WTC11 (cell line): ENCODE measurements around the gene COL1A1. TPM values are rescaled to one million over a fixed set of nuclear protein-coding genes. Genes with fewer than 3 reads are reported as not detected.

Experiments
- ATAC-seq: fragments of 200-7000 bp; cut with Tn5 transposase; 2 replicates; pipeline ENCODE4 v1.10.0; 2021; ENCODE audit warnings: mild to moderate bottlenecking, moderate library complexity
- CTCF ChIA-PET: fragments of 300-600 bp; sonication (Branson Sonifier 250); formaldehyde crosslinking; loops from one replicate; lab custom pipeline; 2021; ENCODE audit warnings: antibody characterized with exemption; lab: Charles Lee
- POLR2A ChIA-PET: fragments of 350-600 bp; sonication (Branson Sonifier 250); formaldehyde crosslinking; loops from one replicate; lab custom pipeline; 2021; ENCODE audit warnings: antibody characterized with exemption; lab: Charles Lee
- DNase-seq: peaks from one replicate; pipeline ENCODE4 v3.0.0; 2021; ENCODE audit warnings: low spot score
- H3K27ac Mint-ChIP-seq: 2 replicates; pipeline ENCODE4 v1.8.0; 2021; ENCODE audit warnings: mixed read lengths
- H3K27me3 Mint-ChIP-seq: 2 replicates; pipeline ENCODE4 v1.8.0; 2021; ENCODE audit warnings: low read depth, mild to moderate bottlenecking, moderate library complexity, mixed read lengths
- H3K36me3 Mint-ChIP-seq: 2 replicates; pipeline ENCODE4 v1.8.0; 2021; ENCODE audit warnings: mixed read lengths
- H3K4me1 Mint-ChIP-seq: 2 replicates; pipeline ENCODE4 v1.8.0; 2022; ENCODE audit warnings: mixed read lengths
- H3K4me3 Mint-ChIP-seq: 2 replicates; pipeline ENCODE4 v1.8.0; 2021; ENCODE audit warnings: mild to moderate bottlenecking, moderate library complexity, mixed read lengths
- H3K9me3 Mint-ChIP-seq: 2 replicates; pipeline ENCODE4 v1.8.0; 2021; ENCODE audit warnings: mixed read lengths
- ATF2 ChIP-seq: sonication (generic); formaldehyde crosslinking; IDR thresholded peaks from 2 replicates; pipeline ENCODE4 v1.8.1; 2022; ENCODE audit warnings: low read depth, missing genetic modification reagents, borderline replicate concordance
- CBFB ChIP-seq: sonication (generic); formaldehyde crosslinking; IDR thresholded peaks from 2 replicates; pipeline ENCODE4 v1.8.1; 2022; ENCODE audit warnings: mild to moderate bottlenecking, low read depth, missing genetic modification reagents
- CREB1 ChIP-seq: sonication (generic); formaldehyde crosslinking; IDR thresholded peaks from 2 replicates; pipeline ENCODE4 v1.8.0; 2023; ENCODE audit warnings: mild to moderate bottlenecking, missing genetic modification reagents
- CREM ChIP-seq: sonication (generic); formaldehyde crosslinking; IDR thresholded peaks from 2 replicates; pipeline ENCODE4 v1.8.1; 2022; ENCODE audit warnings: mild to moderate bottlenecking, missing genetic modification reagents, moderate library complexity
- HMGA2 ChIP-seq: fragments of 250-450 bp; sonication (Bioruptor Pico); IDR thresholded peaks from 2 replicates; pipeline ENCODE4 v1.4.0; 2021; ENCODE audit warnings: mild to moderate bottlenecking, moderate library complexity
- IRF1 ChIP-seq: sonication (generic); formaldehyde crosslinking; IDR thresholded peaks from 2 replicates; pipeline ENCODE4 v1.8.0; 2023; ENCODE audit warnings: missing genetic modification reagents
- NFYB ChIP-seq: sonication (generic); formaldehyde crosslinking; conservative IDR thresholded peaks from 2 replicates; pipeline ENCODE4 v1.8.0; 2022; ENCODE audit warnings: low read depth, missing genetic modification reagents
- RORB ChIP-seq: fragments of 250-450 bp; sonication (Bioruptor Pico); IDR thresholded peaks from 2 replicates; pipeline ENCODE4 v1.9.0; 2021; ENCODE audit warnings: mild to moderate bottlenecking
- SMAD3 ChIP-seq: sonication (generic); formaldehyde crosslinking; IDR thresholded peaks from 2 replicates; pipeline ENCODE4 v1.8.0; 2022; ENCODE audit warnings: missing genetic modification reagents, mild to moderate bottlenecking, borderline replicate concordance
- SP1 ChIP-seq: sonication (generic); formaldehyde crosslinking; conservative IDR thresholded peaks from 2 replicates; pipeline ENCODE4 v1.8.1; 2022; ENCODE audit warnings: missing genetic modification reagents
- TCF7 ChIP-seq: sonication (generic); formaldehyde crosslinking; IDR thresholded peaks from 2 replicates; pipeline ENCODE4 v1.8.0; 2022; ENCODE audit warnings: mild to moderate bottlenecking, low read depth, missing genetic modification reagents, moderate library complexity
- TEAD1 ChIP-seq: sonication (generic); formaldehyde crosslinking; IDR thresholded peaks from 2 replicates; pipeline ENCODE4 v1.8.0; 2022; ENCODE audit warnings: mild to moderate bottlenecking, missing genetic modification reagents
- TEAD4 ChIP-seq: sonication (generic); formaldehyde crosslinking; IDR thresholded peaks from 2 replicates; pipeline ENCODE4 v1.8.0; 2022; ENCODE audit warnings: mild to moderate bottlenecking, missing genetic modification reagents
- ZBTB21 ChIP-seq: sonication (generic); formaldehyde crosslinking; IDR thresholded peaks from 2 replicates; pipeline ENCODE4 v1.8.1; 2023; ENCODE audit warnings: mild to moderate bottlenecking, missing genetic modification reagents, borderline replicate concordance
- ZNF121 ChIP-seq: sonication (generic); formaldehyde crosslinking; IDR thresholded peaks from 2 replicates; pipeline ENCODE4 v1.8.0; 2023; ENCODE audit warnings: missing genetic modification reagents
- ZNF317 ChIP-seq: sonication (generic); formaldehyde crosslinking; IDR thresholded peaks from 2 replicates; pipeline ENCODE4 v1.8.1; 2023; ENCODE audit warnings: low read depth, mild to moderate bottlenecking, moderate library complexity, missing genetic modification reagents, borderline replicate concordance
- ZNF532 ChIP-seq: fragments of 250-450 bp; sonication (Bioruptor Pico); IDR thresholded peaks from 2 replicates; pipeline ENCODE4 v1.9.0; 2021; ENCODE audit warnings: mild to moderate bottlenecking, borderline replicate concordance
- total RNA-seq: library from RNA; stranded (reverse); gene quantifications from 3 replicates; pipeline ENCODE4 v1.2.3, GENCODE V29; 2021
- TF ChIP-seq, protein P1 (sequence below): sonication (generic); formaldehyde crosslinking; IDR thresholded peaks from 2 replicates; pipeline ENCODE4 v1.8.0; 2023; ENCODE audit warnings: mild to moderate bottlenecking, missing genetic modification reagents
- TF ChIP-seq, protein P2 (sequence below): fragments of 250-450 bp; sonication (Bioruptor Pico); IDR thresholded peaks from 2 replicates; pipeline ENCODE4 v1.9.0; 2021; ENCODE audit warnings: moderate library complexity, mild to moderate bottlenecking, inconsistent platforms, borderline replicate concordance

The COL1A1 gene
- total RNA-seq, 1 experiment from 2014 or later = 52.1 TPM

DNA sequence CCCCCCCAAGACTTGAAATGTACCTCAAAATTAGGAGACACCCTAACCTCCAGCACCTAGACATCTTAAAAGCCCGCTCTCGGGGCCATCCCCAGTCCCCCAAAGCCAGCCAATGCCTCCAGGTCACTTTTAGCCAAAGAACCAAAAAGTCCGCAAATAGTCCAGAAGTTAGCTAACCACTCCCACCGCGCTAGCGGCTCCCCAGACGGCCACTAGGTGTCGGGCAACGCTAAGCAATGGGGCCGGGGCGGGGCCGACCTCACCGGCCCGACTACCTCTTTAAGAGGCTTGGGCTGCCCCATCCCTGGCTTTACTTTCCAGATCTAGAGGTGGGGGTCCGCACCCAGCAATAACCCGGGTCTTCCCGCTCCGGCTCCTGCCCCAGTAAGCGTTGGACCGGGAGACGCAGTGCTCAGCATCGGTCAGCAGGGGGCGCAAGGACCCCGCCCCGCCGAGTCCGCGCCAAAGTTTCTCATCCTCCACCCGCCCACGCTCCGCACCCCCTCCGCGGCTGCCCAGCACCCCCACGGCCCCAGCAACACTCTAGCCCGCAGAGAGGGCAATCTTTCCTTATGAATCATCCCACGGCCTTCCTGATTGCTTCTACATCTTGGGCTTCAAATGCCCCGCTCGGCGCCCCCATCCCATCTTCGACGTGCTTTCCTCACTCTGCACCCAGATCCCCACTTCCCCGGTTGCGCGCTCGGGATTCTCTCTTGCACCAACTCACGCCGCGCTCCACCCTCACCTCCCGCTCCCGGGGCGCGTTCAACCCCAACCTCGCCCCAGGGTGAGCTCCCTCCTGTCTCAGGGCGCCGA is 765 bp downstream of the COL1A1 start (continued):
- no peak for TF ChIP-seq IRF1 (CRISPR knock-in tag)
- TF ChIP-seq, all 79 proteins: peak for 7

DNA sequence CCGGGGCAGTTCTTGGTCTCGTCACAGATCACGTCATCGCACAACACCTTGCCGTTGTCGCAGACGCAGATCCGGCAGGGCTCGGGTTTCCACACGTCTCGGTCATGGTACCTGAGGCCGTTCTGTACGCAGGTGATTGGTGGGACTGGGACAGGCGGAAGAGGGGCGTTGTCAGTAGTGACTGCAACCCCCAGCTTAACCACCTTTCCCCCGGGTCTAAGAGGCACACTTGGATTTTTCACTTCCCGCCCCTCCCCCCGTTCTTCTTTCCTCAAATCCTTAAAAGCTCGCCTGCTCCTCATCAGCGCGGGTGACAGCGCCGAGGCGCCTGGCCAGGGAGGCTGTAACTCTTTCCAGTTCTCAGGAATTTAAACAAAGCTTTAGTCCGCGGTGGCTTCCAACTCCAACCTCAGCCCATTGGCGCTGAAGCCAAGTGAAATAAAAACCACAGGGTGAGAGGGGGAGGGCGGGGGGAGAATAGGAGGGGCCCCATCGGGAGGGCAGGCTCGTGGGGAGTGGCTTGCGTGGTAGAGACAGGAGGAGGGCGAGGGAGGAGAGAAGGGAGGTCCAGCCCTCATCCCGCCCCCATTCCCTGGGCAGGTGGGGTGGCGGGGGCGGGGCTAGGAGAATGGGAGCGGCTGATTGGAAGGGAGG is 1.5 kb downstream of the COL1A1 start:
- DNase-seq (peak; percentile 85), ATAC-seq (peak; percentile 80)
- TF ChIP-seq TEAD4 (CRISPR knock-in tag) (no peak), TEAD1 (CRISPR knock-in tag) (no peak), ZBTB21 (CRISPR knock-in tag) (peak; percentile 96), CBFB (CRISPR knock-in tag) (no peak), ATF2 (CRISPR knock-in tag) (no peak), NFYB (CRISPR knock-in tag) (no peak), CREM (no peak; the same call in 1 of the 2 replicates), SMAD3 (CRISPR knock-in tag) (0 out of 2 replicates have a peak, but pooled peaks have one; percentile 38), ZNF121 (CRISPR knock-in tag) (no peak), CREB1 (CRISPR knock-in tag) (no peak), ZNF317 (CRISPR knock-in tag) (no peak), HMGA2 (no peak), RORB (CRISPR knock-in tag) (no peak), SP1 (CRISPR knock-in tag) (0 out of 2 replicates have a peak, but pooled peaks have one; percentile 7), ZNF532 (no peak), TCF7 (CRISPR knock-in tag) (no peak)
- TF ChIP-seq, protein P1, sequence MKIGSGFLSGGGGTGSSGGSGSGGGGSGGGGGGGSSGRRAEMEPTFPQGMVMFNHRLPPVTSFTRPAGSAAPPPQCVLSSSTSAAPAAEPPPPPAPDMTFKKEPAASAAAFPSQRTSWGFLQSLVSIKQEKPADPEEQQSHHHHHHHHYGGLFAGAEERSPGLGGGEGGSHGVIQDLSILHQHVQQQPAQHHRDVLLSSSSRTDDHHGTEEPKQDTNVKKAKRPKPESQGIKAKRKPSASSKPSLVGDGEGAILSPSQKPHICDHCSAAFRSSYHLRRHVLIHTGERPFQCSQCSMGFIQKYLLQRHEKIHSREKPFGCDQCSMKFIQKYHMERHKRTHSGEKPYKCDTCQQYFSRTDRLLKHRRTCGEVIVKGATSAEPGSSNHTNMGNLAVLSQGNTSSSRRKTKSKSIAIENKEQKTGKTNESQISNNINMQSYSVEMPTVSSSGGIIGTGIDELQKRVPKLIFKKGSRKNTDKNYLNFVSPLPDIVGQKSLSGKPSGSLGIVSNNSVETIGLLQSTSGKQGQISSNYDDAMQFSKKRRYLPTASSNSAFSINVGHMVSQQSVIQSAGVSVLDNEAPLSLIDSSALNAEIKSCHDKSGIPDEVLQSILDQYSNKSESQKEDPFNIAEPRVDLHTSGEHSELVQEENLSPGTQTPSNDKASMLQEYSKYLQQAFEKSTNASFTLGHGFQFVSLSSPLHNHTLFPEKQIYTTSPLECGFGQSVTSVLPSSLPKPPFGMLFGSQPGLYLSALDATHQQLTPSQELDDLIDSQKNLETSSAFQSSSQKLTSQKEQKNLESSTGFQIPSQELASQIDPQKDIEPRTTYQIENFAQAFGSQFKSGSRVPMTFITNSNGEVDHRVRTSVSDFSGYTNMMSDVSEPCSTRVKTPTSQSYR = no peak
- TF ChIP-seq, protein P2, sequence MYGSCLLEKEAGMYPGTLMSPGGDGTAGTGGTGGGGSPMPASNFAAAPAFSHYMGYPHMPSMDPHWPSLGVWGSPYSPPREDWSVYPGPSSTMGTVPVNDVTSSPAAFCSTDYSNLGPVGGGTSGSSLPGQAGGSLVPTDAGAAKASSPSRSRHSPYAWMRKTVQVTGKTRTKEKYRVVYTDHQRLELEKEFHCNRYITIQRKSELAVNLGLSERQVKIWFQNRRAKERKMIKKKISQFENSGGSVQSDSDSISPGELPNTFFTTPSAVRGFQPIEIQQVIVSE = no peak
- POLR2A ChIA-PET = interaction anchor here (0.6 to 2.6 kb wide), 6 partner anchors 12 to 98 kb away, joined by 3 to 15 read pairs (median 6); no protein-coding TSS in a partner anchor
- Mint-ChIP-seq H3K4me3 (peak overlapping the region; percentile 86), H3K27ac (peak overlapping the region; percentile 85), H3K4me1 (peaks cover 17% of the 10 kb centered on the region), H3K27me3 (peaks cover 47% of the 10 kb centered on the region), H3K36me3 (no peaks in the 10 kb centered on the region; the same call in 1 of the 2 replicates), H3K9me3 (no peaks in the 10 kb centered on the region)
- CTCF ChIA-PET = interaction anchor here (0.6 to 15.3 kb wide), 69 partner anchors 12 to 426 kb away, joined by 3 to 514 read pairs (median 5); partner anchors contain the start of genes ITGA3, LRRC59, PPP1R9B and SAMD14
